ENCODE results near the gene CMTM2. TPM values are rescaled to one million over a fixed set of nuclear protein-coding genes. Genes with fewer than 3 reads are reported as not detected.

The CMTM2 gene
- total RNA-seq, 2 donors from 2014 or later: not detected

DNA sequence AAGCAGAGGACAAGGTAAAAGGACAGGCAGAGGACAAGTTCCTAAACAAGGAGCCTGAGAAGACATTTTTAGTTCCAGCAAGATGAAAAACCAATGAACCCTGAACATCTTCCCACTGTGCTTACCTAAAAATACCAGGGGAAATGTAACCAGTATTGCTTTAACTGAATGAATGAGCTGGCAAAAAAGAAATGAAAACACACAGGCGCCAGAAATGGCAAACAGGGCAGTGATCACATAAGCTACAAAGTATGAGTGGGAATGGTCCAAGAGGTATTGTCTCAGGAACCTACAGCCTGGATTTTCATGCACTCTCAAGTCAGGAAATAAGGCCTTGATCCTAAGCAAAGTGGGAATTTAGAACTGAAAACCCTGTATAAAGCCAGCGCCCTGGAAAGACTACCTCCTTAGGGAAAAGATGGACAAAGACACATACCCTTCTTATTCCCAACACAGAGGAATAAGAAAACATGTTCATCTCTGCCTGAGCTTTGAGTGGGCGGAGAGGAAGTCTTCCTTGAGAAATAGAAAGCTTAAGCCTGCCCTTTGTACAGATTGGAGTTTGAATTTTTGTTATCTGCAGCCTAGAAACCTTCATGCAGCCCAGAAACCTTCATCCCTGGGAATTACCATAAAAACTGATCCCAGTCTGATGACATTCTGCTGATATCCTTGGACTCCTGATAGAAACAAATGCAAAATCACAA is 2.1 kb downstream of the CMTM2 start:
- H3K27ac ChIP-seq (ENCODE audit: low read depth, low read length): no peak overlapping the region
- 82 to 95% methylated on average over 2 to 3 of the region's 3 CpGs for WGBS, 2 experiments (ENCODE audit: insufficient coverage in 1 of 2, insufficient read length in 1 of 2)
- H3K36me3 ChIP-seq (ENCODE audit: control insufficient read depth, insufficient read depth, low read length): no peaks in the 10 kb centered on the region
- Mint-ChIP-seq H3K27ac (no peak overlapping the region), H3K27me3 (ENCODE audit: insufficient read depth) (peaks cover 49% of the 10 kb centered on the region), H3K4me3 (no peak overlapping the region), H3K9me3 (no peaks in the 10 kb centered on the region), H3K4me1 (peaks cover 9% of the 10 kb centered on the region), H3K36me3 (ENCODE audit: low read depth) (no peaks in the 10 kb centered on the region)
- peaks cover 37% of the 10 kb centered on the region for H3K27me3 ChIP-seq (ENCODE audit: control insufficient read depth, insufficient read depth, low read length, poor library complexity, severe bottlenecking)
- TF ChIP-seq, protein P1, sequence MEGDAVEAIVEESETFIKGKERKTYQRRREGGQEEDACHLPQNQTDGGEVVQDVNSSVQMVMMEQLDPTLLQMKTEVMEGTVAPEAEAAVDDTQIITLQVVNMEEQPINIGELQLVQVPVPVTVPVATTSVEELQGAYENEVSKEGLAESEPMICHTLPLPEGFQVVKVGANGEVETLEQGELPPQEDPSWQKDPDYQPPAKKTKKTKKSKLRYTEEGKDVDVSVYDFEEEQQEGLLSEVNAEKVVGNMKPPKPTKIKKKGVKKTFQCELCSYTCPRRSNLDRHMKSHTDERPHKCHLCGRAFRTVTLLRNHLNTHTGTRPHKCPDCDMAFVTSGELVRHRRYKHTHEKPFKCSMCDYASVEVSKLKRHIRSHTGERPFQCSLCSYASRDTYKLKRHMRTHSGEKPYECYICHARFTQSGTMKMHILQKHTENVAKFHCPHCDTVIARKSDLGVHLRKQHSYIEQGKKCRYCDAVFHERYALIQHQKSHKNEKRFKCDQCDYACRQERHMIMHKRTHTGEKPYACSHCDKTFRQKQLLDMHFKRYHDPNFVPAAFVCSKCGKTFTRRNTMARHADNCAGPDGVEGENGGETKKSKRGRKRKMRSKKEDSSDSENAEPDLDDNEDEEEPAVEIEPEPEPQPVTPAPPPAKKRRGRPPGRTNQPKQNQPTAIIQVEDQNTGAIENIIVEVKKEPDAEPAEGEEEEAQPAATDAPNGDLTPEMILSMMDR (conservative IDR thresholded peaks at IDR 0.05): no peak
- H3K4me3 ChIP-seq (ENCODE audit: low read length): no peak overlapping the region
- peaks cover 2% of the 10 kb centered on the region for H3K4me1 ChIP-seq (ENCODE audit: control insufficient read depth, insufficient read depth, low read length)
- H3K9ac ChIP-seq (ENCODE audit: extremely low read depth, low read length, poor library complexity, severe bottlenecking): no peak overlapping the region
- H3K9me3 ChIP-seq (ENCODE audit: control insufficient read depth, low read length): no peaks in the 10 kb centered on the region
- no peak for DNase-seq

DNA sequence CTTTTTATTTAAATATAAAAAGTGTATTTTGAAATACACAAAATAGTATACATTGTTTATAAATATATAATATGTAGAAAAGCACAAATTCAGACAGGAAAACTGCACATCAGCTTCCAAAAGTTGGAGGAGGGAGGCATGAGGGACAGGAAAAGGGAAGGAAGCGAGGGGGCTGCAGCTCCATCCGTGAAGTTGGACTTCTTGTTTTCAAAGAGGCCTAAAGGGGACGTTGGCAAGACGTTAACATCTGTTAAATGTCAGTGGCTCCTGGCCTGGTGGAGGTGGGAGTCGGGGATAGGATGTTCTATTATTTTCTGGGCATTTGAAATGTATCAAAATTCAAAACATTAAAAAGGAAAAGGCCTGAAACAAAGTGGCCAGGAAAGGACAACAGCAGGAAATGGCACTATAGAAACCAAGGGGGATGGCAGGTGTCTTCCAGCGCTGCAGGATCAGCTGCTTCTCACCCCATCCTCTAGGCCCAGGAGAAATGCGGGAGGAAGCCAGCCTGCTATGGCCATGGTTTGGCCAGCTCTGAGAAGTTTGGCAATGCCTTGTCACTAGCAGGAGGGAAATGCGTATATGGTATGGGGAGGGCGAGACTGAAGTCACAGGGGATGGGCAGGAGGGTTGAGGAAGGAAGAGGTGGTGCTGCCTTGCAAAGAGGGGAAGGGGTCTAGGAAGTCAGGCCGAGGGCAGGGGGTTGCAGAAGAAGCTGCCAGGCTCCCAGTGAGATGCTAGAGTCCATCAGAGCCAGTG is 6.4 kb downstream of the CMTM2 start:
- Histone ChIP-seq H3K9me3 (ENCODE audit: control insufficient read depth, low read length) (no peaks in the 10 kb centered on the region), H3K4me3 (ENCODE audit: low read length) (no peak overlapping the region), H3K4me1 (ENCODE audit: control insufficient read depth, insufficient read depth, low read length) (peaks cover 1% of the 10 kb centered on the region), H3K9ac (ENCODE audit: extremely low read depth, low read length, poor library complexity, severe bottlenecking) (no peak overlapping the region), H3K36me3 (ENCODE audit: control insufficient read depth, insufficient read depth, low read length) (no peaks in the 10 kb centered on the region), H3K27ac (ENCODE audit: low read depth, low read length) (no peak overlapping the region), H3K27me3 (ENCODE audit: control insufficient read depth, insufficient read depth, low read length, poor library complexity, severe bottlenecking) (no peaks in the 10 kb centered on the region)
- H3K27me3 Mint-ChIP-seq (ENCODE audit: insufficient read depth): peaks cover 8% of the 10 kb centered on the region
- H3K36me3 Mint-ChIP-seq (ENCODE audit: low read depth): no peaks in the 10 kb centered on the region
- DNase-seq: peak; percentile 22
- no peak overlapping the region for H3K4me3 Mint-ChIP-seq
- TF ChIP-seq, protein P1 (conservative IDR thresholded peaks at IDR 0.05): no peak
- no peaks in the 10 kb centered on the region for H3K9me3 Mint-ChIP-seq
- 84 to 86% methylated on average over 7 to 10 of the region's 10 CpGs for WGBS, 2 experiments (ENCODE audit: insufficient coverage in 1 of 2, insufficient read length in 1 of 2)
- H3K27ac Mint-ChIP-seq: no peak overlapping the region
- peaks cover 4% of the 10 kb centered on the region for H3K4me1 Mint-ChIP-seq

- Mint-ChIP-seq H3K9me3 (no peaks in the 10 kb centered on the region), H3K27ac (no peak overlapping the region), H3K36me3 (ENCODE audit: low read depth) (no peaks in the 10 kb centered on the region), H3K4me3 (no peak overlapping the region), H3K27me3 (ENCODE audit: insufficient read depth) (no peaks in the 10 kb centered on the region), H3K4me1 (no peaks in the 10 kb centered on the region)
- TF ChIP-seq, protein P1 (conservative IDR thresholded peaks at IDR 0.05): no peak
- no peaks in the 10 kb centered on the region for H3K27me3 ChIP-seq (ENCODE audit: control insufficient read depth, insufficient read depth, low read length, poor library complexity, severe bottlenecking)
- H3K9ac ChIP-seq (ENCODE audit: extremely low read depth, low read length, poor library complexity, severe bottlenecking): no peak overlapping the region
- H3K4me1 ChIP-seq (ENCODE audit: control insufficient read depth, insufficient read depth, low read length): no peaks in the 10 kb centered on the region
- 86 to 88% methylated on average over 5 to 7 of the region's 7 CpGs for WGBS, 2 experiments (ENCODE audit: insufficient coverage in 1 of 2, insufficient read length in 1 of 2)
- H3K9me3 ChIP-seq (ENCODE audit: control insufficient read depth, low read length): no peaks in the 10 kb centered on the region
- DNase-seq: peak; percentile 32
- no peak overlapping the region for H3K27ac ChIP-seq (ENCODE audit: low read depth, low read length)
- no peaks in the 10 kb centered on the region for H3K36me3 ChIP-seq (ENCODE audit: control insufficient read depth, insufficient read depth, low read length)
- H3K4me3 ChIP-seq (ENCODE audit: low read length): no peak overlapping the region
Observed at GRCh38 chr16:66587881-66588600, 8.8 kb downstream of the CMTM2 start.

Measured in endodermal cell (in vitro differentiated cells).